Calu3 (cell line): ENCODE data around the gene FAM81A. TPM values are rescaled to one million over a fixed set of nuclear protein-coding genes. Genes with fewer than 3 reads are reported as not detected.
A peak's percentile ranks its signal among the peaks of the same experiment; 100 is the strongest.

Experiments used
- BruUV-seq: library from RNA; stranded (reverse); fragments of 400-500 nt; replicated peaks from 2 replicates; lab custom pipeline; 2021; lab: Mats Ljungman, UMichigan
- CTCF ChIA-PET: fragments of 300-600 bp; sonication (Branson Sonifier 250); formaldehyde crosslinking; loops from one replicate; lab custom pipeline; 2022; ENCODE audit warnings: antibody characterized with exemption; lab: Charles Lee
- DNase-seq: peaks from one replicate; pipeline ENCODE4 v3.0.0; 2022
- H3K27ac Mint-ChIP-seq: one replicate; pipeline ENCODE4 v1.8.0; 2022; ENCODE audit warnings: mixed read lengths; ENCODE audit not compliant: unreplicated experiment
- H3K27me3 Mint-ChIP-seq: one replicate; pipeline ENCODE4 v1.8.0; 2022; ENCODE audit warnings: mixed read lengths; ENCODE audit not compliant: unreplicated experiment
- H3K36me3 Mint-ChIP-seq: one replicate; pipeline ENCODE4 v1.8.0; 2022; ENCODE audit warnings: mild to moderate bottlenecking, moderate library complexity, mixed read lengths; ENCODE audit not compliant: insufficient read depth, unreplicated experiment
- H3K4me1 Mint-ChIP-seq: one replicate; pipeline ENCODE4 v1.8.0; 2022; ENCODE audit warnings: mild to moderate bottlenecking, low read depth, mixed read lengths; ENCODE audit not compliant: unreplicated experiment
- H3K4me3 Mint-ChIP-seq: one replicate; pipeline ENCODE4 v1.8.0; 2022; ENCODE audit warnings: mild to moderate bottlenecking, low read depth, moderate library complexity, mixed read lengths; ENCODE audit not compliant: unreplicated experiment
- H3K9me3 Mint-ChIP-seq: one replicate; pipeline ENCODE4 v1.8.0; 2022; ENCODE audit warnings: low read depth, mixed read lengths; ENCODE audit not compliant: unreplicated experiment
- CTCF ChIP-seq: fragments of 200-600 bp; IDR thresholded peaks from one replicate; pipeline ENCODE4 v1.8.0; 2022; ENCODE audit warnings: antibody characterized with exemption; ENCODE audit not compliant: unreplicated experiment
- intact Hi-C: fragments of 100-400 bp; cut with micrococcal nuclease; formaldehyde crosslinking; loops from one replicate; pipeline ENCODE4 v1.10.0; 2022; ENCODE audit not compliant: unreplicated experiment
- total RNA-seq: library from RNA; stranded (reverse); gene quantifications from 2 replicates; pipeline ENCODE4 v1.2.3, GENCODE V29; 2022

FAM81A gene
- total RNA-seq, 1 experiment from 2014 or later, result 16.0 TPM

DNA sequence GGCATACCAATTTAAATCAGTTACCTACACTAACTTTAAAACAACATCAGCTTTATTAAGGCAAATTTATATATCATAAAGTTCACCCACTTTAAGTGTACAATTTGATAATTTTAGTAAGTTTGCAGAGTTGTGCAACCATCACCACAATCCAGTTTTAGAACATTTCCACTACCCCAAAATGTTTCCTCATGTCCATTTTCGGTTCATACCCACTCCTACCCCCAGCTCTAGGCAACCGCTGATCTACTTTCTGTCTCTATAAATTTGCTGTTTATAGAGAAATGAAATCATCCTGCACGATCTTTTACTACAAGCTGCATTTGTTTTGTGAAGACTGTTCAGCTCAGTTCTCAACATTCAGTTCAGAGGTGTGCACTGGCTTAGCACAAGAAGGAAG, 31.5 kb upstream of the FAM81A start:
- no peak for DNase-seq
- no peak overlapping the region for H3K27ac Mint-ChIP-seq
- peaks cover 30% of the 10 kb centered on the region for H3K4me1 Mint-ChIP-seq
- no peaks in the 10 kb centered on the region for H3K27me3 Mint-ChIP-seq
- intact Hi-C loops, result no loop called here
- no TSS peak for BruUV-seq
- CTCF ChIA-PET, result interaction anchor here (0.7 kb wide), 4 partner anchors 87 to 672 kb away, joined by 4 to 7 read pairs (median 6); no protein-coding TSS in a partner anchor
- TF ChIP-seq CTCF, result no peak
- no peak overlapping the region for H3K4me3 Mint-ChIP-seq
- H3K36me3 Mint-ChIP-seq, result peaks cover 12% of the 10 kb centered on the region
- H3K9me3 Mint-ChIP-seq, result no peaks in the 10 kb centered on the region

- Mint-ChIP-seq H3K27ac (no peak overlapping the region), H3K36me3 (peaks cover 21% of the 10 kb centered on the region), H3K9me3 (no peaks in the 10 kb centered on the region), H3K27me3 (no peaks in the 10 kb centered on the region), H3K4me3 (no peak overlapping the region), H3K4me1 (peaks cover 40% of the 10 kb centered on the region)
- no TSS peak for BruUV-seq
- TF ChIP-seq CTCF, result no peak
- no peak for DNase-seq
- intact Hi-C loops, result no loop called here
- CTCF ChIA-PET, result no interaction called here
Observed at GRCh38 chr15:59407946-59408345, 30.0 kb upstream of the FAM81A start.

DNA sequence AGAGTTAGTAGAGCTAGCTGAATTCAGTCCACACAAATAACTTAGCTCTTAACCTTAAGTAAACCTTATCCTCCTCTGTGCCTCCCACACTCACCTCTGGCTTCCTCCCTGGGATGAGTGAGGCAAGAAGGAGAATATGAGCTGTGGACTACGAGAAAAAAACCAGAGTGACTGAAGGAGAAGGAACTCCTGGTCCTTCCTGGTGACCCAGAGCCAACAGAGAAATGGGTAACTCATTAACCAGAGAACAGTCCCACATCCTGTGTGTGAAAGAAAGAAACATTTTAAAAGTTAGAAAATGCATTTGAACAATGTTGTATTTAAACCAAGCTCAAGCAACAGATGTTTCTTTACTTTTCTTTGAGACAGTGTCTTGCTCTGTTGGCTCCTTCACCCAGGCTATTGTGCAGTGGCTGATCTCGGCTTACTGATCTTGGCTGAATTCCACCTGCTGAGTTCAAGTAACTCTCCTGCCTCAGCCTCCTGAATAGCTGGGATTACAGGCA, 27.5 kb upstream of the FAM81A start:
- BruUV-seq, result no TSS peak
- H3K9me3 Mint-ChIP-seq, result no peaks in the 10 kb centered on the region
- peaks cover 56% of the 10 kb centered on the region for H3K4me1 Mint-ChIP-seq
- H3K36me3 Mint-ChIP-seq, result peaks cover 24% of the 10 kb centered on the region
- peak overlapping the region; percentile 53 for H3K4me3 Mint-ChIP-seq
- peak; percentile 73 for DNase-seq
- CTCF ChIA-PET, result interaction anchor here (0.5 to 1.9 kb wide), 18 partner anchors 12 to 486 kb away, joined by 3 to 9 read pairs (median 5); partner anchors contain the start of genes FAM81A and MYO1E
- intact Hi-C loops, result loop anchor here (2.0 to 5.0 kb wide), 3 partner anchors 34 to 163 kb away; no protein-coding TSS in a partner anchor
- no peak for TF ChIP-seq CTCF
- no peaks in the 10 kb centered on the region for H3K27me3 Mint-ChIP-seq
- H3K27ac Mint-ChIP-seq, result peak overlapping the region; percentile 71

- no peak for DNase-seq
Observed at GRCh38 chr15:59413577-59413976, 24.4 kb upstream of the FAM81A start.

More at GRCh38 chr15:59413577-59413976, 24.4 kb upstream of the FAM81A start:
- CTCF ChIA-PET, result interaction anchor here (0.5 to 1.2 kb wide), 6 partner anchors 37 to 306 kb away, joined by 3 to 5 read pairs (median 3); no protein-coding TSS in a partner anchor
- Mint-ChIP-seq H3K27me3 (no peaks in the 10 kb centered on the region), H3K4me3 (peak overlapping the region; percentile 38), H3K4me1 (peaks cover 56% of the 10 kb centered on the region), H3K27ac (peak overlapping the region; percentile 71), H3K9me3 (no peaks in the 10 kb centered on the region), H3K36me3 (peaks cover 24% of the 10 kb centered on the region)
- intact Hi-C loops, result loop anchor here (5.0 kb wide), 2 partner anchors 79 to 166 kb away; no protein-coding TSS in a partner anchor
- no TSS peak for BruUV-seq
- no peak for TF ChIP-seq CTCF
